Esophagus squamous epithelium (tissue), 5 donors: ENCODE measurements around the gene FN1. TPM values are rescaled to one million over a fixed set of nuclear protein-coding genes. Genes with fewer than 3 reads are reported as not detected.

Experiments used
- DNase-seq: peaks from one replicate; lab custom pipeline; 2025; lab: John Stamatoyannopoulos, UW
- H3K27ac ChIP-seq, 4 donors: fragments of 200-600 bp; sonication (generic); one replicate each; pipeline ENCODE4 v1.5.1; 2016 to 2019; ENCODE audit warnings: mild to moderate bottlenecking in 1 of 4
- H3K27me3 ChIP-seq, 4 donors: fragments of 200-600 bp; sonication (generic); 1 replicate in 3 of 4; 2 replicates in 1 of 4; pipeline versions ENCODE4 v1.5.1 to v1.6.0; 2017 to 2021; ENCODE audit warnings: antibody characterized with exemption in 1 of 4
- H3K36me3 ChIP-seq, 3 donors: fragments of 200-600 bp; sonication (generic); one replicate each; pipeline ENCODE4 v1.5.1; 2016 to 2019
- H3K4me1 ChIP-seq, 3 donors: fragments of 200-600 bp; sonication (generic); one replicate each; pipeline ENCODE4 v1.5.1; 2017 to 2019
- H3K4me3 ChIP-seq, 4 donors: fragments of 200-600 bp; sonication (generic); 1 replicate in 3 of 4; 2 replicates in 1 of 4; pipeline ENCODE4 v1.5.1; 2016 to 2019; ENCODE audit warnings: mild to moderate bottlenecking in 2 of 4, moderate library complexity in 1 of 4
- H3K9me3 ChIP-seq, 3 donors: fragments of 200-600 bp; sonication (generic); one replicate each; pipeline ENCODE4 v1.5.1; 2016 to 2019
- POLR2A ChIP-seq, 4 donors: fragments of 450-650 bp; IDR thresholded peaks; one replicate each; pipeline ENCODE4 v1.6.1; 2017; ENCODE audit warnings: antibody characterized with exemption in 4 of 4, mild to moderate bottlenecking in 4 of 4, moderate library complexity in 3 of 4
- WGBS, 2 donors: methylation state at CpG; one replicate each; pipeline ENCODE4 v1.1.5; 2018; 5-methylcytosine and 5-hydroxymethylcytosine counted together
- intact Hi-C: fragments of 100-400 bp; cut with DNase I; formaldehyde crosslinking; loops from one replicate; pipeline ENCODE4 v1.15.0; 2022
- total RNA-seq, 4 donors: library from RNA; depleted of rRNA; stranded (reverse); fragments of >200 nt; gene quantifications; one replicate each; pipeline ENCODE4 v1.1.0, GENCODE V29; 2016
- TF ChIP-seq, protein P1 (sequence below), 6 experiments: fragments of 450-650 bp in 4 of 6; fragments of 200-600 bp in 2 of 6; sonication (generic) in 2 of 6; IDR thresholded peaks; one replicate each; pipeline ENCODE4 v1.5.1; 2016 to 2019; ENCODE audit warnings: antibody characterized with exemption in 6 of 6, mild to moderate bottlenecking in 4 of 6, moderate library complexity in 4 of 6
- donor health status: DM: yes; HTN: yes; CAD: no.

Gene FN1
- total RNA-seq, 4 donors from 2014 or later, result 15.7 to 393 (median 112) TPM

DNA sequence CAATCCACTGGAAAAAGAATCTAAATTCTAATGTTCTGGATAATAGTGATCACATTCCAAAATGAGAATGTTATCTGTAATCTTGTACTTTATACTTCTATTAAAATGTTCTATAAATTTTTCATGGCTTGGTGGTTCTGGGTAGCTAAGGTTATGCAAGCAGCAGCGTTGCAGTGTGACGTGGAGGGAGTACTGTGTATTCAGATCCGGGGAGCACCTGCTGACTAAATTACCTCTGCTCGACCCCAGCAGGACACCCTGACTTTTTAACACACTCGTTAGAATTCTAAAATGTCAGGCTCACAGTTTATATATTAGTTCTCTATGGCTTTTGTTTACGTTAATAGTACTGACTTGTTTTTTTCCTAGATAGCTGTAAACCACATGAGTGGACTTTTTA, 111.1 kb downstream of the FN1 start:
- Histone ChIP-seq H3K27me3 (no peaks in the 10 kb centered on the region), H3K4me3 (no peak overlapping the region), H3K27ac (no peak overlapping the region), H3K36me3 (peaks cover 15 to 95% (median 16%) of the 10 kb centered on the region in 3 donors), H3K4me1 (no peaks in the 10 kb centered on the region), H3K9me3 (no peaks in the 10 kb centered on the region)
- TF ChIP-seq, protein P1, sequence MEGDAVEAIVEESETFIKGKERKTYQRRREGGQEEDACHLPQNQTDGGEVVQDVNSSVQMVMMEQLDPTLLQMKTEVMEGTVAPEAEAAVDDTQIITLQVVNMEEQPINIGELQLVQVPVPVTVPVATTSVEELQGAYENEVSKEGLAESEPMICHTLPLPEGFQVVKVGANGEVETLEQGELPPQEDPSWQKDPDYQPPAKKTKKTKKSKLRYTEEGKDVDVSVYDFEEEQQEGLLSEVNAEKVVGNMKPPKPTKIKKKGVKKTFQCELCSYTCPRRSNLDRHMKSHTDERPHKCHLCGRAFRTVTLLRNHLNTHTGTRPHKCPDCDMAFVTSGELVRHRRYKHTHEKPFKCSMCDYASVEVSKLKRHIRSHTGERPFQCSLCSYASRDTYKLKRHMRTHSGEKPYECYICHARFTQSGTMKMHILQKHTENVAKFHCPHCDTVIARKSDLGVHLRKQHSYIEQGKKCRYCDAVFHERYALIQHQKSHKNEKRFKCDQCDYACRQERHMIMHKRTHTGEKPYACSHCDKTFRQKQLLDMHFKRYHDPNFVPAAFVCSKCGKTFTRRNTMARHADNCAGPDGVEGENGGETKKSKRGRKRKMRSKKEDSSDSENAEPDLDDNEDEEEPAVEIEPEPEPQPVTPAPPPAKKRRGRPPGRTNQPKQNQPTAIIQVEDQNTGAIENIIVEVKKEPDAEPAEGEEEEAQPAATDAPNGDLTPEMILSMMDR (IDR thresholded peaks at IDR 0.05), result no peak
- TF ChIP-seq POLR2A (IDR thresholded peaks at IDR 0.05), result no peak
- DNase-seq, result no peak
- intact Hi-C loops, result no loop called here
- WGBS, 2 donors, result 68 to 81% methylated on average over 6 of the region's 6 CpGs

DNA sequence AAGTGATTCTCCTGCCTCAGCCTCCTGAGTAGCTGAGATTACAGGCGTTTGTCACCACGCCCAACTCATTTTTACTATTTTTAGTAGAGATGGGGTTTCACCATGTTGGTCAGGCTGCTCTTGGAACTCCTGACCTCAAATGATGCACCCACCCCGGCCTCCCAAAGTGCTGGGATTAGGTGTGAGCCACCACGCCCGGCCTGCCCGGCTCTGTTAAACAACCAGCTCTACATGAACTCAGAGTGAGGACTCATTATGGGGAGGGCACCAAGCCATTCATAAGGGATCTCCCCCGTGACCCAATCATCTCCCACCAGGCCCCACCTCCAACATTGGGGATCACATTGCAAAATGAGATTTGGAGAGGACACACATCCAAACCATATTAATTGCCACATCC, 115.2 kb downstream of the FN1 start:
- peaks cover 0 to 74% (median 4%) of the 10 kb centered on the region in 3 donors for H3K36me3 ChIP-seq
- H3K4me3 ChIP-seq, result no peak overlapping the region
- DNase-seq, result no peak
- H3K9me3 ChIP-seq, result no peaks in the 10 kb centered on the region
- no peak overlapping the region for H3K27ac ChIP-seq
- no peaks in the 10 kb centered on the region for H3K4me1 ChIP-seq
- 81 to 82% methylated on average over 5 to 7 of the region's 7 CpGs for WGBS, 2 donors
- intact Hi-C loops, result no loop called here
- no peak for TF ChIP-seq POLR2A (IDR thresholded peaks at IDR 0.05)
- TF ChIP-seq, protein P1 (IDR thresholded peaks at IDR 0.05), result no peak
- H3K27me3 ChIP-seq, result no peaks in the 10 kb centered on the region

DNA sequence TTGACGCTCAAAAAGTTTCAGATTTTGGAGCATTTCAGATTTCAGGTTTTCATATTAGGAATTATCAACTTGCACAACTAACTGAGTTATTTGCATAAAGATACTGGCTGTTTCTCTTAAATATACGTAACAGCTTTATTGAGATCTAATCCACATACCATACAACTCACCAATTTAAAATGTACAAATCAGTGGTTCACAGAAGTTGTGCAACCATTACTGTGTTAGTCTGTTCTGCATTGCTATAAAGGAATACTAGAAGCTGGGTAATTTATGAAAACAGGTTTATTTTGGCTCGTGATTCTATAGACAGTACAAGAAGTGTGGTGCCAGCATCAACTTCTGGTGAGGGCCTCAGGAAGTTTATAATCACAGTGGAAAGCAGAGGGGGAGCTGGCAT, 115.8 kb downstream of the FN1 start:
- whole genome bisulfite sequencing, 2 donors, result 82 to 94% methylated on average over 3 of the region's 3 CpGs
- H3K36me3 ChIP-seq, result peaks cover 0 to 73% (median 4%) of the 10 kb centered on the region in 3 donors

DNA sequence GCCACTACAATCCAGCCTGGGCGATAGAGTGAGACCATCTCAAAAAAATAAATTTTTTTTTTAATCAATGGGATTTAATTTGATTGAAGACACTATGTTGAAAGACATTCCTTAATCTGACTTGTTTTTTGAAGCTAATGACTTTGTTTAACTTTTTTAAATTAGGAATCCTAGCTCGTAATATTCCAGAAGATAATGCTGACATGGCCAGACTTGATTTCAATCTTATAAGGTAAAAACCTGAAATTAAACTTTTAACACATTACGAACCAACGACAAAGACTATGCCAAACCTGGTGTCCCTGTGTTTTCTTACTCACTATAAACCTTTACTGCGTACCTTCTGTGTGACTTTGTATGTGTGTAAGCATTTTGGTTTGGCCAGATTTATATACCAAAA, 116.4 kb downstream of the FN1 start:
- no peak for TF ChIP-seq POLR2A (IDR thresholded peaks at IDR 0.05)
- TF ChIP-seq, protein P1 (IDR thresholded peaks at IDR 0.05), result no peak
- intact Hi-C loops, result no loop called here
- DNase-seq, result no peak
- Histone ChIP-seq H3K9me3 (no peaks in the 10 kb centered on the region), H3K27me3 (no peaks in the 10 kb centered on the region), H3K4me3 (no peak overlapping the region), H3K27ac (no peak overlapping the region), H3K36me3 (peaks cover 0 to 70% (median 4%) of the 10 kb centered on the region in 3 donors), H3K4me1 (peaks cover 0 to 11% (median 0%) of the 10 kb centered on the region in 3 donors)
- whole genome bisulfite sequencing, 2 donors, result 97 to 98% methylated on average over 5 of the region's 5 CpGs

More for the DNA sequence above, 115.8 kb downstream of the FN1 start:
- Histone ChIP-seq H3K4me1 (peaks cover 0 to 5% (median 0%) of the 10 kb centered on the region in 3 donors), H3K27me3 (no peaks in the 10 kb centered on the region), H3K4me3 (no peak overlapping the region), H3K9me3 (no peaks in the 10 kb centered on the region), H3K27ac (no peak overlapping the region)
- TF ChIP-seq, protein P1 (IDR thresholded peaks at IDR 0.05), result no peak
- TF ChIP-seq POLR2A (IDR thresholded peaks at IDR 0.05), result no peak
- intact Hi-C loops, result no loop called here
- no peak for DNase-seq

DNA sequence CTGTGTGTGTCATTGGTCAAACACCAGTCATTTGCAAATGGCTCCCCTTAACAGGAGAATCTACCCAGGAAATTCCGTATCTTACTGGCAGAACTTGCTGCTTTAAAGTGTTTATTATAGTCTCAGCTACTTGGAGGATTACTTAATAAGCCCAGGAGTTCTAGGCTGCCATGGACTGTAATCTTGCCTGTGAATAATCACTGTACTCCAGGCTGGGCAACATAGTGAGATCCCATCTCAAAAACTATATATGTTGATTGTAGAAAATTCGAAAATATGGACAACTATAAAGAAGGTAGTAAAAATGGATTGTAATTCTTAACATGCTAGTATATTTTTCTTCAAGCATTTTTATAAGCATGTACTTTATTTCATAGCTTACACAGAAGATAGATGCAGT, 119.5 kb downstream of the FN1 start:
- 84 to 88% methylated on average over 2 of the region's 2 CpGs for WGBS, 2 donors
- TF ChIP-seq POLR2A (IDR thresholded peaks at IDR 0.05), result no peak
- H3K4me1 ChIP-seq, result peaks cover 0 to 33% (median 0%) of the 10 kb centered on the region in 3 donors
- no peak overlapping the region for H3K4me3 ChIP-seq
- no peak overlapping the region for H3K27ac ChIP-seq
- intact Hi-C loops, result no loop called here
- H3K27me3 ChIP-seq, result no peaks in the 10 kb centered on the region
- DNase-seq, result no peak
- no peaks in the 10 kb centered on the region for H3K9me3 ChIP-seq
- peaks cover 0 to 52% (median 4%) of the 10 kb centered on the region in 3 donors for H3K36me3 ChIP-seq

DNA sequence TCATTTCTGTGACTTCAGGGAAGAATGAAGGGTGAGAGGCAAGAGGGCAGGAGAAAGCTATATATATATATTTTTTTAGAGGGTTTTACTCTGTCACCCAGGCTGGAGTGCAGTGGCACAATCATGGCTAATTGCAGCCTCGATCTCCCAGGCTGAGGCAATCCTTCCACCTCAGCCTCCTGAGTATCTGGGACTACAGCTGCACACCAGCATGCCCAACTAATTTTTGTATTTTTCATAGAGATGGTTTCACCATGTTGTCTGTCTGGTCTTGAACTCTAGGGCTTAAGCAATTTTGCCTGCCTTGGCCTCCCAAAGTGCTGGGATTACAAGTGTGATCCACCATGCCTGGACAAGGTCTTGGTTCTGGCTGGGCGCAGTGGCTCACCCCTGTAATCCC, 120.6 kb downstream of the FN1 start:
- 87 to 95% methylated on average over 2 of the region's 2 CpGs for WGBS, 2 donors
- no peak for DNase-seq
- Histone ChIP-seq H3K36me3 (peaks cover 0 to 41% (median 4%) of the 10 kb centered on the region in 3 donors), H3K27me3 (no peaks in the 10 kb centered on the region), H3K4me1 (peaks cover 0 to 39% (median 0%) of the 10 kb centered on the region in 3 donors), H3K4me3 (no peak overlapping the region), H3K9me3 (no peaks in the 10 kb centered on the region), H3K27ac (no peak overlapping the region)
- no peak for TF ChIP-seq POLR2A (IDR thresholded peaks at IDR 0.05)
- TF ChIP-seq, protein P1 (IDR thresholded peaks at IDR 0.05), result no peak
- intact Hi-C loops, result no loop called here
